SJCRH30 (cell line): Measurements from ENCODE around the gene MVD. TPM values are rescaled to one million over a fixed set of nuclear protein-coding genes. Genes with fewer than 3 reads are reported as not detected.

Experiments
- DNase-seq, 2 experiments: peaks; one replicate each; pipeline ENCODE4 v3.0.0-alpha.2; 2015 to 2020
- H3K27ac ChIP-seq: fragments of 250-450 bp; sonication (Bioruptor Pico); 2 replicates; pipeline ENCODE4 v1.5.1; 2020; ENCODE audit warnings: mild to moderate bottlenecking, moderate library complexity
- H3K27me3 ChIP-seq: fragments of 250-450 bp; sonication (Bioruptor Pico); 2 replicates; pipeline ENCODE4 v1.5.1; 2020; ENCODE audit warnings: mild to moderate bottlenecking, moderate library complexity
- H3K36me3 ChIP-seq: fragments of 250-450 bp; sonication (Bioruptor Pico); 2 replicates; pipeline ENCODE4 v1.5.1; 2020; ENCODE audit warnings: mild to moderate bottlenecking, moderate library complexity
- H3K4me1 ChIP-seq: fragments of 250-450 bp; sonication (Bioruptor Pico); 2 replicates; pipeline ENCODE4 v1.5.1; 2020; ENCODE audit warnings: mild to moderate bottlenecking, moderate library complexity
- H3K4me3 ChIP-seq: fragments of 250-450 bp; sonication (Bioruptor Pico); 2 replicates; pipeline ENCODE4 v1.5.1; 2020; ENCODE audit warnings: mild to moderate bottlenecking, moderate library complexity
- H3K9me3 ChIP-seq: fragments of 250-450 bp; sonication (Bioruptor Pico); replicated peaks from 2 replicates; pipeline ENCODE4 v1.5.1; 2020; ENCODE audit warnings: mild to moderate bottlenecking, moderate library complexity
- total RNA-seq: library from RNA; depleted of rRNA; stranded (reverse); fragments of >200 nt; shearing (Covaris generic); gene quantifications from 2 replicates; pipeline ENCODE4 v1.2.3, GENCODE V29; 2014

Gene MVD
- total RNA-seq, 1 experiment from 2014 or later, result 21.0 TPM

GRCh38 chr16:88658714-88659113 lies 4.2 kb downstream of the MVD start:
- DNase-seq, result no peak
- Histone ChIP-seq H3K4me1 (no peaks in the 10 kb centered on the region), H3K4me3 (no peak overlapping the region), H3K9me3 (no peaks in the 10 kb centered on the region), H3K36me3 (no peaks in the 10 kb centered on the region), H3K27me3 (no peaks in the 10 kb centered on the region), H3K27ac (no peak overlapping the region)

- Histone ChIP-seq H3K36me3 (no peaks in the 10 kb centered on the region), H3K27ac (no peak overlapping the region), H3K4me1 (no peaks in the 10 kb centered on the region), H3K27me3 (no peaks in the 10 kb centered on the region), H3K9me3 (no peaks in the 10 kb centered on the region), H3K4me3 (no peak overlapping the region)
- no peak for DNase-seq
Observed at GRCh38 chr16:88657371-88657770, 5.5 kb downstream of the MVD start.

- Histone ChIP-seq H3K4me3 (no peak overlapping the region), H3K27ac (no peak overlapping the region), H3K27me3 (no peaks in the 10 kb centered on the region), H3K9me3 (no peaks in the 10 kb centered on the region), H3K36me3 (no peaks in the 10 kb centered on the region), H3K4me1 (no peaks in the 10 kb centered on the region; the same call in 1 of the 2 replicates)
- no peak for DNase-seq
Observed at GRCh38 chr16:88656291-88656980, 6.5 kb downstream of the MVD start.

GRCh38 chr16:88655733-88656281 lies 7.1 kb downstream of the MVD start:
- H3K4me3 ChIP-seq, result no peak overlapping the region
- H3K4me1 ChIP-seq, result peaks cover 3% of the 10 kb centered on the region; the same call in 1 of the 2 replicates
- H3K27me3 ChIP-seq, result no peaks in the 10 kb centered on the region
- DNase-seq, result no peak
- no peaks in the 10 kb centered on the region for H3K36me3 ChIP-seq
- H3K9me3 ChIP-seq, result no peaks in the 10 kb centered on the region
- H3K27ac ChIP-seq, result no peak overlapping the region

GRCh38 chr16:88655053-88655732 lies 7.7 kb downstream of the MVD start:
- H3K4me1 ChIP-seq, result peaks cover 3% of the 10 kb centered on the region; the same call in 1 of the 2 replicates
- H3K9me3 ChIP-seq, result no peaks in the 10 kb centered on the region
- no peak for DNase-seq
- H3K36me3 ChIP-seq, result no peaks in the 10 kb centered on the region
- no peaks in the 10 kb centered on the region for H3K27me3 ChIP-seq
- H3K27ac ChIP-seq, result no peak overlapping the region
- no peak overlapping the region for H3K4me3 ChIP-seq

- Histone ChIP-seq H3K27me3 (no peaks in the 10 kb centered on the region), H3K4me3 (no peak overlapping the region), H3K36me3 (no peaks in the 10 kb centered on the region)
Observed at GRCh38 chr16:88654363-88655052, 8.4 kb downstream of the MVD start.

GRCh38 chr16:88653596-88654362 lies 9.1 kb downstream of the MVD start:
- DNase-seq, result no peak
- Histone ChIP-seq H3K4me3 (no peak overlapping the region), H3K4me1 (peaks cover 9% of the 10 kb centered on the region; the same call in 1 of the 2 replicates), H3K27ac (no peak overlapping the region), H3K27me3 (no peaks in the 10 kb centered on the region), H3K9me3 (no peaks in the 10 kb centered on the region), H3K36me3 (no peaks in the 10 kb centered on the region)

More at GRCh38 chr16:88654363-88655052, 8.4 kb downstream of the MVD start:
- no peaks in the 10 kb centered on the region for H3K9me3 ChIP-seq
- H3K27ac ChIP-seq, result no peak overlapping the region
- DNase-seq, result no peak
- peaks cover 7% of the 10 kb centered on the region; the same call in 1 of the 2 replicates for H3K4me1 ChIP-seq

- H3K4me1 ChIP-seq, result peaks cover 9% of the 10 kb centered on the region; the same call in 1 of the 2 replicates
- no peak for DNase-seq
- H3K9me3 ChIP-seq, result no peaks in the 10 kb centered on the region
- H3K36me3 ChIP-seq, result no peaks in the 10 kb centered on the region
- H3K27me3 ChIP-seq, result no peaks in the 10 kb centered on the region
- no peak overlapping the region for H3K4me3 ChIP-seq
- H3K27ac ChIP-seq, result no peak overlapping the region
Observed at GRCh38 chr16:88653101-88653500, 9.8 kb downstream of the MVD start.

- Histone ChIP-seq H3K4me1 (peaks cover 9% of the 10 kb centered on the region; the same call in 1 of the 2 replicates), H3K27me3 (no peaks in the 10 kb centered on the region), H3K4me3 (no peak overlapping the region), H3K9me3 (no peaks in the 10 kb centered on the region), H3K27ac (no peak overlapping the region), H3K36me3 (no peaks in the 10 kb centered on the region)
- DNase-seq, result no peak
Observed at GRCh38 chr16:88652762-88653063, 10.2 kb downstream of the MVD start.

- no peaks in the 10 kb centered on the region for H3K9me3 ChIP-seq
- DNase-seq, result no peak
- H3K4me3 ChIP-seq, result no peak overlapping the region
- H3K27me3 ChIP-seq, result no peaks in the 10 kb centered on the region
- no peaks in the 10 kb centered on the region for H3K36me3 ChIP-seq
- peaks cover 9% of the 10 kb centered on the region; the same call in 1 of the 2 replicates for H3K4me1 ChIP-seq
- H3K27ac ChIP-seq, result no peak overlapping the region
Observed at GRCh38 chr16:88651989-88652761, 10.7 kb downstream of the MVD start.

GRCh38 chr16:88651276-88651988 lies 11.5 kb downstream of the MVD start:
- H3K9me3 ChIP-seq, result no peaks in the 10 kb centered on the region
- no peaks in the 10 kb centered on the region for H3K27me3 ChIP-seq
- peaks cover 9% of the 10 kb centered on the region; the same call in 1 of the 2 replicates for H3K4me1 ChIP-seq
- no peak for DNase-seq
- no peaks in the 10 kb centered on the region for H3K36me3 ChIP-seq
- H3K4me3 ChIP-seq, result no peak overlapping the region
- no peak overlapping the region for H3K27ac ChIP-seq

GRCh38 chr16:88650749-88651275 lies 12.1 kb downstream of the MVD start, which contains the start of gene CYBA:
Gene CYBA (minus strand): TSS chr16:88651053. CDS start chr16:88651013, 40 bp downstream.
- Histone ChIP-seq H3K9me3 (no peaks in the 10 kb centered on the region), H3K4me3 (no peak within 1 kb of the TSS), H3K4me1 (peaks cover 9% of the 10 kb centered on the region; the same call in 1 of the 2 replicates), H3K36me3 (no peaks in the 10 kb centered on the region), H3K27me3 (no peaks in the 10 kb centered on the region), H3K27ac (no peak within 1 kb of the TSS)
- DNase-seq, result no peak
